ENCODE measurements around the gene KIF18A. TPM values are rescaled to one million over a fixed set of nuclear protein-coding genes. Genes with fewer than 3 reads are reported as not detected.

The KIF18A gene
- polyA plus RNA-seq, 1 experiment = 5.0 TPM

DNA sequence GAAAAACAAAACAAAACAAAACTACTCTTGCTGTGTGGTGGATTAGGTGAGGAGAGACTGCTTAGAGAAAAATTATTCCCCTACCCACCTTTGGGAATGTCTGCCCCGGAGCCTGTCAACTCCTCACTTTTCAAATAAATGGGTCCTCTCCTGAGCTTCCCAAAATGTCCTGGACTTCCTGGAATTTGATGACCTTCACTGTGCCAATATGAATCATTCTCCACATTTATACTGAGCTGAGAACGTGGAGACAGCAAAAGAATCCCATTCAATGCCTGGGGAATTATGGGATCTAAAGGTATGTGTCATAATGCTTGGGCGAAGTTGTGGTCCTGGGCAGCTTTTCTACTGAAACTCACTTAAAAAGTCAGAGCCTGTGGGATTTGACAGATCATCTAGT lies 136.8 kb downstream of the KIF18A start:
- no peak for TF ChIP-seq CTCF (IDR thresholded peaks at IDR 0.05; ENCODE audit: insufficient read depth, low read depth, low read length)
- H3K36me3 ChIP-seq (ENCODE audit: control insufficient read depth, insufficient read depth, low read length) = no peaks in the 10 kb centered on the region
- POLR2A ChIA-PET = no interaction called here
- no peak for DNase-seq (ENCODE audit: low read depth)
- H3K4me3 ChIP-seq (ENCODE audit: low read depth, low read length) = no peak overlapping the region
- CTCF ChIA-PET = no interaction called here
- no peaks in the 10 kb centered on the region for H3K27me3 ChIP-seq (ENCODE audit: control insufficient read depth, insufficient read depth, low read length)

Small RNAs within 50 kb of the gene (small RNA-seq; reads per million reads assigned to genes)
- gene AC023206.1 (ENCODE audit: insufficient read length, low read depth, low replicate concordance) (not detected), gene MIR610 (ENCODE audit: insufficient read length, low read depth, low replicate concordance) (1.1 reads per million)

Other genes with a start within 250 kb of the KIF18A start
- gene METTL15, start 232 bp upstream of the KIF18A start, polyA plus RNA-seq (2011; rRNA removed) = 7.0 and 12.8 TPM in 2 replicates